Lower lobe of right lung (tissue), 2 donors: ENCODE measurements around the gene PCNT. TPM values are rescaled to one million over a fixed set of nuclear protein-coding genes. Genes with fewer than 3 reads are reported as not detected.

Experiments
- ATAC-seq, 2 donors: fragments of 200-7000 bp; cut with Tn5 transposase; one replicate each; pipeline ENCODE4 v1.9.1; 2020 to 2022; ENCODE audit warnings: mild to moderate bottlenecking in 2 of 2, moderate library complexity in 2 of 2
- DNase-seq: peaks from one replicate; pipeline ENCODE4 v3.0.0-alpha.2; 2020
- H3K27ac ChIP-seq: fragments of 200-600 bp; one replicate; pipeline ENCODE4 v1.8.0; 2022
- H3K27me3 ChIP-seq: fragments of 200-600 bp; one replicate; pipeline ENCODE4 v1.8.0; 2022; ENCODE audit warnings: low read depth
- H3K36me3 ChIP-seq: fragments of 200-600 bp; one replicate; pipeline ENCODE4 v1.8.0; 2022; ENCODE audit warnings: mild to moderate bottlenecking
- H3K4me1 ChIP-seq: fragments of 200-600 bp; one replicate; pipeline ENCODE4 v1.8.0; 2022
- H3K4me3 ChIP-seq: fragments of 200-600 bp; one replicate; pipeline ENCODE4 v1.8.0; 2022; ENCODE audit warnings: mild to moderate bottlenecking
- H3K9me3 ChIP-seq: fragments of 200-600 bp; one replicate; pipeline ENCODE4 v1.8.0; 2022
- intact Hi-C: fragments of 100-400 bp; cut with DNase I; formaldehyde crosslinking; loops from one replicate; pipeline ENCODE4 v1.11.0; 2022
- total RNA-seq: library from RNA; stranded (reverse); fragmentation: NEBNext Ultra II Directional; extraction: Animal tissue kit (Norgen Biotek cat#: 25700); gene quantifications from one replicate; pipeline ENCODE4 v1.2.1, GENCODE V29; 2021
- TF ChIP-seq, protein P1 (sequence below): fragments of 200-600 bp; IDR thresholded peaks from one replicate; pipeline ENCODE4 v1.8.0; 2022; ENCODE audit warnings: antibody characterized with exemption, mild to moderate bottlenecking
- donor health status: DM: no; HTN: yes; CAD: no; lungs with severe emphysema.

The PCNT gene
- total RNA-seq, 1 donor from 2014 or later: 36.5 TPM

DNA sequence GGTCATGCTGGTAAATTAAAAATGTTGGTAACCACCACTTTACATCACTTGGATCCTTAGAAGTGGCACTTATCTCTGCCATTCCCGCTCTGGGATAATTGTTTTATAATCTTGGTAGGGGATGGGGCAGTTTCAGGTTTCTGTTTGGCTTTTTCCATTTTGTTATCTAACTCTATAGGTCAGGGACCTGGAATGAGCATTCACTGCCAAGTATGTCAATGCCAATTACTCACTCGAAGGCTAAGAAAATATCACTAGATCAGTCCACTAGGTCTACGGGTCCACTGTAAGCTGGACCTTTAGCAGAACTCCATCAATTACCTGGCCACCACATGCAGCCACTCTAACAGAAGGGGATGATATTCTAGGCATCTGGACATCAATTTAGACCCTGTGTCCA is 130.2 kb downstream of the PCNT start:
- Histone ChIP-seq H3K27me3 (no peaks in the 10 kb centered on the region), H3K9me3 (peaks cover 2% of the 10 kb centered on the region), H3K27ac (no peak overlapping the region), H3K4me1 (peaks cover 23% of the 10 kb centered on the region), H3K36me3 (peaks cover 5% of the 10 kb centered on the region), H3K4me3 (no peak overlapping the region)
- intact Hi-C loops: no loop called here
- ATAC-seq (no peak), DNase-seq (no peak)
- TF ChIP-seq, protein P1, sequence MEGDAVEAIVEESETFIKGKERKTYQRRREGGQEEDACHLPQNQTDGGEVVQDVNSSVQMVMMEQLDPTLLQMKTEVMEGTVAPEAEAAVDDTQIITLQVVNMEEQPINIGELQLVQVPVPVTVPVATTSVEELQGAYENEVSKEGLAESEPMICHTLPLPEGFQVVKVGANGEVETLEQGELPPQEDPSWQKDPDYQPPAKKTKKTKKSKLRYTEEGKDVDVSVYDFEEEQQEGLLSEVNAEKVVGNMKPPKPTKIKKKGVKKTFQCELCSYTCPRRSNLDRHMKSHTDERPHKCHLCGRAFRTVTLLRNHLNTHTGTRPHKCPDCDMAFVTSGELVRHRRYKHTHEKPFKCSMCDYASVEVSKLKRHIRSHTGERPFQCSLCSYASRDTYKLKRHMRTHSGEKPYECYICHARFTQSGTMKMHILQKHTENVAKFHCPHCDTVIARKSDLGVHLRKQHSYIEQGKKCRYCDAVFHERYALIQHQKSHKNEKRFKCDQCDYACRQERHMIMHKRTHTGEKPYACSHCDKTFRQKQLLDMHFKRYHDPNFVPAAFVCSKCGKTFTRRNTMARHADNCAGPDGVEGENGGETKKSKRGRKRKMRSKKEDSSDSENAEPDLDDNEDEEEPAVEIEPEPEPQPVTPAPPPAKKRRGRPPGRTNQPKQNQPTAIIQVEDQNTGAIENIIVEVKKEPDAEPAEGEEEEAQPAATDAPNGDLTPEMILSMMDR: no peak

DNA sequence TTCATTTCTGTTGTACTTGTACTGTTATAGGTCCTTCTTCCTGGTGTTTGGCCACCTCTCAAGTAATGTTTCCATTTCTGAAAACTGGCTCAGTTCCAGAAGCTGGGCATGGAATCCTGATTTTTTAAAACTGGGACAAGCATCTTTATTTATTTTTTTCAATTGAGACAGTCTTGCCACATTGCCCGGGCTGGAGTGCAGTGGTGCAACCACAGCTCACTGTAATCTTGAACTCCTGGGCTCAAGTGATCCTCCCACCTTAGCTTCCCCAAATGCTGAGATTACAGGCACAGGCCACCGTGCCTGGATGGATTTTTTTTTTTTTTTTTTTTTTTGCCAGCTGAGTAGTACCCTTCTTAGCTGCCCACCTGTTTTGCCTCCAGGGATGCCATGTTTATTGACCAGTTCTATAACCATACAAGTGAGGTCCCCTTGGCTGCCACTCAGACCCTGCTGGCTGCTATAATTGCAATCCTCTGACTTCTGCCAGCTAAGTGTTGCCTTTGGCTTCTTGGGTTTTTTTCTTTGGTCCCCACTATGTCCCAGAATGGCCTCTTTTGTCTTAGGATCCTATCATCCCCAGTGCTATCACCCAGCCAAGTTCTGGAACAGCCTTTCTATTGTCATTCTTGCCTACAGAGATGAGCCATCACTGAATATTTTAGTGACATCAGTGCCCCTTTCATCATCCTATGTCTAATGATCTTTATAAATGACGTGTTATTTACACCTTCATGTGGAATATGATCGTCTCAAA is 130.9 kb downstream of the PCNT start:
- no peak overlapping the region for H3K27ac ChIP-seq
- DNase-seq (no peak), ATAC-seq (no peak)
- TF ChIP-seq, protein P1: no peak
- H3K36me3 ChIP-seq: peaks cover 5% of the 10 kb centered on the region
- H3K27me3 ChIP-seq: no peaks in the 10 kb centered on the region
- no peak overlapping the region for H3K4me3 ChIP-seq
- no peaks in the 10 kb centered on the region for H3K9me3 ChIP-seq
- peaks cover 24% of the 10 kb centered on the region for H3K4me1 ChIP-seq
- intact Hi-C loops: no loop called here

DNA sequence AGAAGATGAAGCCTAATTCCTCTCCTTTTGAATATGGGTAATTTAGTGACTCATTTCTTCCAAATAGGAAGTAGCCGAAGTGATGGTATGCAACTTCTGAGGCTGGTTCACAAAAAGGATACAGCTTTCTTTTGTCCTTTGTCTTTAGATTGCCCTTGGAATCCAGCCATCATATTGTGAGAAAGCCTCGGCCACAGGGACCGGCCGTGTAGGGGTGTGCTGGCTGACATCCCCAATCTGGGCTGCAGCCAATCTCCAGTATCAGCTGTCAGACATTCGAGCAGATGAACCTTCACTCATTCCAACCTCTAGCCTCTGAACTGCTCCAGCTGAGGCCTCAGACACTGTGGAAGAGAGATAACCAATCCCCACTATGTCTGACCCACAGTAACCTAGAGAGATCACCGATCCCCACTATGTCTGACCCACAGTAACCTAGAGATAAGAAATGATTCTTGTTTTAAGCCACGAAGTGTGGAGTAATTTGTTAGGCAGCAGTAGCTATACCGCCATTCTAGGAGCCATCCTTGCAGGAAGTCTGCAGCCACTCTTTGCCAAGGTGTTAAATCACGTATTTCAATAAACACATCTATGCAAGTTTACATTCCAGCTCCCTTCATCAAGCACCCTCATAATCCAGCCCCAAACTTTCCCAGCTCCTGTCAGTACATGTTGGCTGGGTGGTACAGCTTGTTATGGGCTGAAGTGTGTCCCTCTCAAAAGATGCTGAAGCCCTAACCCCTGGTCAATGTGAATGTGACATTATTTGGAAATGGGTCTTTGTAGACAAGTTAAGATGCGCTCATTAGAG is 131.8 kb downstream of the PCNT start:
- ATAC-seq (no peak), DNase-seq (no peak)
- intact Hi-C loops: no loop called here
- H3K9me3 ChIP-seq: no peaks in the 10 kb centered on the region
- no peaks in the 10 kb centered on the region for H3K27me3 ChIP-seq
- no peak overlapping the region for H3K27ac ChIP-seq
- H3K4me1 ChIP-seq: peaks cover 33% of the 10 kb centered on the region
- TF ChIP-seq, protein P1: no peak
- peaks cover 5% of the 10 kb centered on the region for H3K36me3 ChIP-seq
- H3K4me3 ChIP-seq: no peak overlapping the region

DNA sequence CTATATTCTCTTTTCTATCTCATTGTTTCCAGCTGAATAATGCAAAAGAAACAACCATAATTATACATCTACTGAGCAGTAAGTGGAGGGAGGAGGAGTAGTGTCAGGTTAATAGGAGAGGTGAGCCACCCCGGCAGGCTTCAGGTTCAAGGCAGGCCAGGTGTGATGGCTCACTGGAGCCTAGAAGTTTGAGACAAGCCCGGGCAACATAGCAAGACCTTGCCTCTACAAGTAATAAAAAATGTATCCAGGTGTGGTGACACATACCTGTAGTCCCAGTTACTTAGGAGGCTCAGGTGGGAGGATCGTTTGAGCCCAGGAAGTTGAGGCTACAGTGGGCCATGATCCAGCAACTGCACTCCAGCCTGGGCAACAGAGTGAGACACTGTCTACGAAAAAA is 132.8 kb downstream of the PCNT start:
- intact Hi-C loops: no loop called here
- Histone ChIP-seq H3K4me3 (no peak overlapping the region), H3K27me3 (no peaks in the 10 kb centered on the region), H3K27ac (no peak overlapping the region), H3K4me1 (peaks cover 41% of the 10 kb centered on the region), H3K9me3 (no peaks in the 10 kb centered on the region), H3K36me3 (peaks cover 5% of the 10 kb centered on the region)
- TF ChIP-seq, protein P1: no peak
- DNase-seq (no peak), ATAC-seq (no peak)

DNA sequence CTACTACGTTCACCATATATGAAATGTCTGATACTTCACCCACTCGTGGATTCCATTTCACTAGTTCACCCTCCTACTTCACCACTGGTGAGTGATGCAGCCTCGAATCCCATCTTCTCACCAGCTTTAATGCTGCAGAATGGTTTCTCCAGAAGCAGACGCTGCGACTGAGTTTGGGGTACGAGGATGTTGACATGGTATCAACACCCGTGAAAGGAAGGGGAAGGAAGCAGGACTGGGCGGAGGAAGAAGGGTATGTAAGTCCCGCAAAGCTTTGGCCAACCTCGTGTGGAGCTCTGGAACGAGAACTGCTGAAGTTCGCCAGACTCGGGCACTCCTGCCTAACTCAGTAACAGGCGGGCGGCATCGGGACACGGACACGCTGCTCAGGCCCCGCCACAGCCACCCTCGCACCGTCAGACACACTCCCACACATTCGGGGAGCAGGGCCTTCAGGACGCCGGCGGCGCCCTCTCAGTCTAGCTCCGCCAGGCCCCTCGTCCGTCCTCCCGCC is 133.9 kb downstream of the PCNT start:
- no peaks in the 10 kb centered on the region for H3K27me3 ChIP-seq
- TF ChIP-seq, protein P1: no peak
- peaks cover 43% of the 10 kb centered on the region for H3K4me1 ChIP-seq
- peak overlapping the region; percentile 95 for H3K4me3 ChIP-seq
- peaks cover 5% of the 10 kb centered on the region for H3K36me3 ChIP-seq
- ATAC-seq (peak; percentile 25 to 39), DNase-seq (peak; percentile 70)
- peak overlapping the region; percentile 94 for H3K27ac ChIP-seq
- intact Hi-C loops: no loop called here
- no peaks in the 10 kb centered on the region for H3K9me3 ChIP-seq
